ENCODE results near the gene VAMP1.
"Not testable (repeated sequence)": the region's sequence is repeated elsewhere in the genome, so short reads cannot be mapped to it uniquely, and the experiment has no call there.

The VAMP1 gene

GRCh38 chr12:6469092-6469491 lies 1.4 kb downstream of the VAMP1 start:
- DNase-seq = no peak

- DNase-seq = no peak
Observed at GRCh38 chr12:6468283-6468575, 2.2 kb downstream of the VAMP1 start.

- DNase-seq = not testable (repeated sequence)
Observed at GRCh38 chr12:6467571-6468282, 2.8 kb downstream of the VAMP1 start.

GRCh38 chr12:6466751-6467150 lies 3.7 kb downstream of the VAMP1 start:
- not testable (repeated sequence) for DNase-seq

- no peak for DNase-seq
Observed at GRCh38 chr12:6466184-6466573, 4.3 kb downstream of the VAMP1 start.

GRCh38 chr12:6465467-6466183 lies 4.9 kb downstream of the VAMP1 start:
- DNase-seq = peak; percentile 76

- no peak for DNase-seq
Observed at GRCh38 chr12:6464531-6464930, 5.9 kb downstream of the VAMP1 start.

- DNase-seq = no peak
Observed at GRCh38 chr12:6463858-6464257, 6.6 kb downstream of the VAMP1 start.

GRCh38 chr12:6463216-6463615 lies 7.3 kb downstream of the VAMP1 start:
- no peak for DNase-seq

- DNase-seq = no peak
Observed at GRCh38 chr12:6462234-6462995, 8.1 kb downstream of the VAMP1 start.

GRCh38 chr12:6461401-6462233 lies 8.9 kb downstream of the VAMP1 start:
- no peak for DNase-seq

- DNase-seq = no peak
Observed at GRCh38 chr12:6460751-6461371, 9.6 kb downstream of the VAMP1 start.

- DNase-seq = no peak
Observed at GRCh38 chr12:6459004-6459337, 11.5 kb downstream of the VAMP1 start.

- DNase-seq = no peak
Observed at GRCh38 chr12:6458281-6459003, 12.0 kb downstream of the VAMP1 start.

- no peak for DNase-seq
Observed at GRCh38 chr12:6457220-6457945, 13.1 kb downstream of the VAMP1 start.

- peak; percentile 69 for DNase-seq
Observed at GRCh38 chr12:6452944-6453630, 17.4 kb downstream of the VAMP1 start.

- DNase-seq = peak; percentile 77
Observed at GRCh38 chr12:6452245-6452943, 18.1 kb downstream of the VAMP1 start.

GRCh38 chr12:6451348-6452244 lies 18.9 kb downstream of the VAMP1 start, which contains the start of gene TAPBPL:
TAPBPL (plus strand) TSS chr12:6452042; CDS start chr12:6452249, 207 bp downstream.
- DNase-seq = peak; percentile 99

- no peak for DNase-seq
Observed at GRCh38 chr12:6450869-6451347, 19.6 kb downstream of the VAMP1 start.

Measured in NCI-H146 (cell line).